Neutrophil (primary cell): ENCODE data around the gene PCDHGA11.

Experiments used
- H3K27ac ChIP-seq: fragments of 200-600 bp; sonication (generic); 2 replicates; pipeline ENCODE4 v1.5.1; 2016; ENCODE audit warnings: mild to moderate bottlenecking, moderate library complexity
- H3K27me3 ChIP-seq: fragments of 200-600 bp; sonication (generic); 2 replicates; pipeline ENCODE4 v1.6.0; 2016; ENCODE audit warnings: mild to moderate bottlenecking
- H3K36me3 ChIP-seq: fragments of 200-600 bp; sonication (generic); 2 replicates; pipeline ENCODE4 v1.5.1; 2017
- H3K4me1 ChIP-seq, 2 experiments: fragments of 200-600 bp in 1 of 2; sonication (generic) in 1 of 2; 1 replicate in 1 of 2; 2 replicates in 1 of 2; pipeline versions ENCODE4 v1.5.1 to v1.6.1; 2013 to 2016; ENCODE audit warnings: low read depth in 1 of 2, low read length in 1 of 2, mild to moderate bottlenecking in 1 of 2, moderate library complexity in 1 of 2; ENCODE audit not compliant: control insufficient read depth in 1 of 2, insufficient read depth in 1 of 2
- H3K4me3 ChIP-seq, 2 experiments: fragments of 200-600 bp in 1 of 2; sonication (generic) in 1 of 2; 1 replicate in 1 of 2; 2 replicates in 1 of 2; pipeline ENCODE4 v1.5.1; 2013 to 2016; ENCODE audit warnings: low read depth in 1 of 2, low read length in 1 of 2, mild to moderate bottlenecking in 1 of 2, moderate library complexity in 1 of 2
- H3K9me3 ChIP-seq: fragments of 200-600 bp; sonication (generic); 2 replicates; pipeline ENCODE4 v1.5.1; 2016
- CTCF ChIP-seq: fragments of 200-600 bp; sonication (generic); IDR thresholded peaks from 2 replicates; pipeline ENCODE4 v1.5.1; 2016; ENCODE audit warnings: antibody characterized with exemption

The PCDHGA11 gene

GRCh38 chr5:141419074-141419880 lies 1.6 kb upstream of the PCDHGA11 start:
- Histone ChIP-seq H3K9me3 (peaks cover 8% of the 10 kb centered on the region), H3K4me3 (no peak overlapping the region), H3K36me3 (no peaks in the 10 kb centered on the region), H3K27ac (no peak overlapping the region), H3K4me1 (peaks cover 17% of the 10 kb centered on the region in 2 experiments), H3K27me3 (peaks cover 100% of the 10 kb centered on the region)
- no peak for TF ChIP-seq CTCF

- Histone ChIP-seq H3K4me3 (peak overlapping the region; percentile 56), H3K4me1 (peaks cover 17% of the 10 kb centered on the region in 2 experiments), H3K27ac (no peak overlapping the region), H3K36me3 (no peaks in the 10 kb centered on the region), H3K27me3 (peaks cover 100% of the 10 kb centered on the region), H3K9me3 (peaks cover 8% of the 10 kb centered on the region)
- TF ChIP-seq CTCF, result no peak
These were observed 621 bp downstream of the PCDHGA11 start for GRCh38 chr5:141421489-141421855.

- H3K27ac ChIP-seq, result no peak overlapping the region
- H3K4me1 ChIP-seq, result peaks cover 11 to 12% of the 10 kb centered on the region in 2 experiments
- TF ChIP-seq CTCF, result no peak
- no peaks in the 10 kb centered on the region for H3K36me3 ChIP-seq
- no peak overlapping the region for H3K4me3 ChIP-seq
- H3K9me3 ChIP-seq, result peaks cover 8% of the 10 kb centered on the region
- peaks cover 100% of the 10 kb centered on the region for H3K27me3 ChIP-seq
These were observed 2.0 kb downstream of the PCDHGA11 start for GRCh38 chr5:141422742-141423291.

GRCh38 chr5:141427783-141428426 lies 7.1 kb downstream of the PCDHGA11 start:
- H3K27me3 ChIP-seq, result peaks cover 100% of the 10 kb centered on the region
- TF ChIP-seq CTCF, result no peak

GRCh38 chr5:141430332-141431113 lies 9.7 kb downstream of the PCDHGA11 start, which contains the start of gene PCDHGA12:
TSS of gene PCDHGA12 (plus strand) at chr5:141430507. CDS start at chr5:141430760, 253 bp downstream.
- Histone ChIP-seq H3K27ac (no peak within 1 kb of the TSS), H3K9me3 (peaks cover 16% of the 10 kb centered on the region), H3K4me3 (peak within 1 kb of the TSS; percentile 17 to 26), H3K36me3 (no peaks in the 10 kb centered on the region), H3K27me3 (peaks cover 100% of the 10 kb centered on the region), H3K4me1 (peaks cover 11 to 13% of the 10 kb centered on the region in 2 experiments)
- TF ChIP-seq CTCF, result no peak

More at GRCh38 chr5:141427783-141428426, 7.1 kb downstream of the PCDHGA11 start:
- Histone ChIP-seq H3K36me3 (no peaks in the 10 kb centered on the region), H3K4me3 (no peak overlapping the region), H3K27ac (no peak overlapping the region), H3K9me3 (peaks cover 16% of the 10 kb centered on the region), H3K4me1 (peaks cover 11 to 13% of the 10 kb centered on the region in 2 experiments)
